ENCODE data around the gene HPCAL4.
A peak's percentile ranks its signal among the peaks of the same experiment; 100 is the strongest.

The HPCAL4 gene

GRCh38 chr1:39691383-39692151 is at the start of gene HPCAL4:
TSS of gene HPCAL4 (minus strand) at chr1:39691433. CDS start at chr1:39684603, 6,830 bp downstream.
- peak; percentile 95 for DNase-seq

DNA sequence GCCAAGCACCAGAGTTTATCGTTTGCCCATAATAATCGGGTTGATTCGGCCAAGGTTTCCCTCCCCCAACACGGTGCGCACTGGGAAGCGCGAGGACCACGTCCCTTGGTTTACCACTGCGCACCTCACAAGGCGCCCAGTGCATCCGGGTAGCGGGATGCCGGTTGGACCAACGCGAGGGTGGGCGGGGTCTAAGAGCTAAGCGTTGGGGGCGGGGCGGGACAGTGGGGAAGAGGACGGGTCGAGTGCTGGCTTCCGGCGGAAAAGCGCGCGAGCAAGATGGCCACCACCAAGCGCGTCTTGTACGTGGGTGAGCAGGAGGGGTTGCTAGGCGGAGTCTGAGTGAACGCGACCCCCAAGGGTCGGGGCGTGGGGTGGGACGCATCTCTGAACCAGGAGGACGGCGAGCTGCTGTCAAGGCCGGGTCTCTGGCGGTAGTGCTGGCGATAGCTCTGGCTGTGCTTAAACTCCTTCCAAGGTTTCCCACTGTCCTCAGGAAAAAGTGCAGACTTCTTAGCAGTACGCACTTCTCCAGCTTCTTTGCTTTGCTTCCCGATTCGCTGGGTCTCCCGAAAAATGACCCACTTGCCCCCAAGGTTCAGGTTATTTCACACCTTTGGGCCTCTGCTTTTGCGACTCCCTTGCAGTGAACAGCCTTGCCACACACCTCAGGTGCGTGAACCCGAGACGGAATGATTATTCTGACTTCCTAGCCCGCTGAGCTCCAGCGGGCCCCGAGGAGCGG is 47.6 kb upstream of the HPCAL4 start, which contains the start of gene PPIE:
PPIE (plus strand) TSS at position 261 of the 745 bp plus-strand sequence; CDS start at position 280, 19 bp downstream.
- DNase-seq: peak; percentile 99

- DNase-seq: peak; percentile 18
These were observed 46.4 kb upstream of the HPCAL4 start for GRCh38 chr1:39737546-39738169.

DNA sequence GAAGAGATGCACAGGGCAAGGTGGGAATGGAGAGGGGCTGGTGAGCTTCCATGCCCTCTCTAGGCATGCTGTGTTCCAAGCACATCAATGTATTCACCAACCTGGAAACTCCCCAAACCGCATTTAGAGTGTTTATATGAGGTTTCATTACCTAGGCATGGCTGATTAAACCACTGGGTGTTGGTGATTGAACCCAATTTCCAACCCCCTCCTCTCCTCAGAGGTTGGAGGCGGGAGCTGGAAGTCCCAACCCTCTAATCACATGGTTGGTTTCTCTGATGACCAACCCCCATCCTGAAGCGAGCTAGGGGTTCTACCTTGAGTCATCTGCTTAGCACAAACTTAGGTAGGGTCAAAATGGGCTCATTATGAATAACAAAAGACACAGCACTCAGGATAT is 44.5 kb upstream of the HPCAL4 start:
- no peak for DNase-seq

DNA sequence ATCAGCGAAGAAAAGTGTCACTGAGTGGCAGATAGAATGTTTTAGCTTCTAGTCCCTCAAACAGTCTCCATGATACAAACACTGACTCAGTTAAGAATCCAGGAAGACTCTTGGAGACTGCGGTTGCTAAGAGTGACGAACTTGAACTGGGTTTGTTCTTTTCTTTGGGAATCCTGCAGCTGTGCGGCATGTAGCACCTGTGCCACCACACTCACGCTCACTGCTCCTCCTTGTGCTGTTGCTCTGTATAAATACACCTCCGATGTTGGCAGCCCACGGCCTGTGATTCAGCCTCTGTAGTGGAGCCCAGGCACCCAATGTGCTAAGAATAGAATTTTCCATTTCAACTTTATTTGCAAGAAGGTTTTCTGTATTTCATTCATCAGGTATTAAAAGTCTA is 41.9 kb upstream of the HPCAL4 start:
- no peak for DNase-seq

- DNase-seq: no peak
These were observed 41.5 kb upstream of the HPCAL4 start for GRCh38 chr1:39732730-39733129.

DNA sequence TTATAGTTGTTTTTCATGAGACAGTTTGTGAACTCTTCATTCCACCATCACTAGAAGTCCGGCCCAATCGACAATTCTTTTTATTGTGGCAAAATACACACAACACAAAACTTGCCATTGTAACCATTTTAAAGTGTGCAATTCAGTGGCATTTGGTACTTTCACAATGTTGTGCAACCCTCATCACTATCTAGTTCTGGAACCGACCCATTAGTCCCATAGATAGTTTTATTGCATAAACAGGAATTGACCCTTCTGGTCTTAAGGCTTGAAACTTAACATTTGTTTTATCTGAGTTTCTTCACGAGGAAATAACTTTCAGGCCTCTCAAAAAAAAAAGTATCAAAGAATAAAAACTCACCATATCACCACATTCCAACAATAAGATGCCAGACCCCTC is 38.6 kb upstream of the HPCAL4 start:
- no peak for DNase-seq

GRCh38 chr1:39729030-39729429 is 37.8 kb upstream of the HPCAL4 start:
- DNase-seq: no peak

- DNase-seq: no peak
These were observed 36.7 kb upstream of the HPCAL4 start for GRCh38 chr1:39727932-39728317.

DNA sequence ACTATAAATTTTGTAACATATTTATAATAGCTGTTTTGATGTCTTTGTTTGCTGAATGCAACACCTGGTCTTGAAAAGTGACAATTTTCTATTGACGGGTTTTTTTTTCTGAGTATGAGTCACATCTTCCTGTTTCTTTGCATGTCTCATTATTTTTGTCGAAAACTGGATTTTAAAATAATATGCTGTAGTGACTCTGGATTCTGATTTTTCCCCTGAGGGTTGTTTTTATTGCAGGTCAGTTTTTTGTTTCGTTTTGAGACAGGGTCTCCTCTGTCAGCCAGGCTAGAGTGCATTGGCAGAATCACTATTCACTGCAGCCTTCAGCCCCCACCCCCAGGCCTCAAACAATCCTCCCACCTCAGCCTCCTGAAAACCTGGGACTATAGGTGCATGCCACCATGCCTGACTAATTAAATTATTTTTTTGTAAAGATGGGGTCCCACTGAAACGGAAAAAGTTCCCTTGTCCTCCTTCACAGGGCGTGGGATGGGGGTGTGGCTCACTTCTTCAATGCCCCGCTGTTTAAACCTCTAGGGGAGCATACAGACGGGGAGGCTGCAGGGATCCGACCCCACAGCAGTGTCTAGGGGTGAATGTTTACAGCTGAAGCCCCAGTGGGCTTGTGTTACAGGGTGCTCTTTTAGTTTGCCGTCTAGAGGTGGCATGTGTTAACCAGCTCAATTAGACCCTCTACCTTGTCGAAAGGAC is 36.1 kb upstream of the HPCAL4 start:
- DNase-seq: no peak

DNA sequence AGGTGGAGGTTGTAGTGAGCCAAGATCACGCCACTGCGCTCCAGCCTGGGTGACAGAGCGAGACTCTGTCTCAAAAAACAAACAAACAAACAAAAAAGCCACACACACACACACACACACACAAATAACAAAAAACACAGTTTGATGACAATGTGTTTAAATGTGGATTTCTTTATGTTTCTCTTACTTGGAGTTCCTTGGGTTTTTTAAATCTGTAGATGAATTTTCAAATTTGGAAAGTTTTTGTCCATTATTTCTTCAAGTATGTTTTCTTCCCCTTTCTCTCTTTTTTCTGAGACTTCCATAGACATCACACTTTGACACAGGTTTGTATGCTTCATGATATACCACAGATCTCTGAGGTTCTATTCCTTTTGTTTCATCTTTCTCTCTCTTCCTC is 35.4 kb upstream of the HPCAL4 start:
- DNase-seq: no peak

DNA sequence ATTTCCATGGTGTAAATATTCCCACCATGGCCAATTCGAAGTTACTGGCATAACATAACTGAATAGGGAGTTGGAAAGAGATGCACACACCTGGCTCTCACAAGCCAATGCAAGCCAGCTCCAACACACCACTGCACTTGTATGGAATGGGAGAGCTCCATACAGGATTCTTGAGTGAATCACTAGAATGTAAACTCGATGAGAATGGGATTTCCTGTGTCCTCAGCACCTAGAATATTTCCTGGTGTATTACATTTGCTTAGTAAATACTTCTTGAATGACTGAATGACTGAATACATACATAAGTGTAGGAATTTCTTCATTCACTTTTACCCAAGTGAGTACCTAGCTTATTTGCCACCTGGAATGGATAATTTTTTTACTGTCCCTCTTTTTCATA is 31.3 kb upstream of the HPCAL4 start:
- no peak for DNase-seq

DNA sequence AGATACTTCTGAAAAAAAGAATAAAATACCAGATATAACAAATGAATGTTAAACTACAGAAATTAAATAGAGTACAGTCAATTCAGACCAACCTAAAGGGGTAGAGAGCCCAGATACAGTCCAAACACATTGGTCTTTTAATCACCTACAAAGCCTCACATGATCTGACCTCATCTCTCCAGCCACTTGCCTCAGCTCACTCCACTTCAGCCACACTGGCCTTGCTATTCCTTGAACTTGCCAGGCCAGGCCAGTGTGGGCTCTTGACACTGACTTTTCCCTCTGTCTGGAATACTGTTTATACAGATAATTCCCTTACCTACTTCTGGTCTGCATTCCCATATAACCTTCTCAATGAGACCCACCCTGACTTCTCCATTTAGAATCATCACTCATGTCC is 30.4 kb upstream of the HPCAL4 start:
- DNase-seq: no peak

- DNase-seq: peak; percentile 85
These were observed 29.1 kb upstream of the HPCAL4 start for GRCh38 chr1:39720094-39720999.

DNA sequence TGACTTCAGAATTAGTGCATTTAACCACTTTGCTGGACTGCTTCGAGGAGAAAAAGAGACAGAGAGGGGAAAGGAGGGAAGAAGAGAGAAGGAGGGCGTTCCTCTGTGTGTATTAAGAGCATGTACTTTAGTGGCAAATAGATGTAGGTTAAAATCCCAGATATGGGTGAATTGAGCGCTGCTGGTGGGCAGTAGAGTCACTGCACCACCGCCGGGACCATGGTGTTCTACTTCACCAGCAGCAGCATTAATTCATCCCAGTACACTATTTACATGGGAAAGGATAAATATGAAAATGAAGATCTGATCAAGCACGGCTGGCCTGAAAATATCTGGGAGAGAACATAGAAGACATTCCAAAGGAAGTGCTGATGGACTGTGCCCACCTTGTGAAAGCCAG is 26.6 kb upstream of the HPCAL4 start:
- DNase-seq: no peak

DNA sequence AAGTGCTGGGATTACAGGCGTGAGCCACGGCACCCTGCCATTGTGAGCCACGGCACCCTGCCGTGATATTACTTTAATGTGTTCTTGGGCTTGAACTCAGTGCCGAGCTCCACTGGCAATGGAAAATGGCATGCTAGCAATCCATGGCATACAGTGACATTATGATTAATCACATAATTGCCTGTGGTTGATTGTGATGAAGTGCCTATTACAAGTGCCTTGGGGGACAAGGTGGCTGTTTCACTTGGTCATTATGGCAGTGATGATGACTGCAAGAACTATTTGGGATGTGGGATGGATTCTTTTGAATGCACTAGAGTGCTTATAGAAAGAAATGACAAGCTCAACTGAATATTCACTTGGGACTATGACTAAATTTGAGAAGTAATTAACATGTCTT is 22.3 kb upstream of the HPCAL4 start:
- no peak for DNase-seq

- no peak for DNase-seq
These were observed 20.7 kb upstream of the HPCAL4 start for GRCh38 chr1:39711966-39712340.

- DNase-seq: peak; percentile 87
These were observed 20.1 kb upstream of the HPCAL4 start for GRCh38 chr1:39711104-39711965.

GRCh38 chr1:39707506-39707905 is 16.3 kb upstream of the HPCAL4 start:
- DNase-seq: no peak

DNA sequence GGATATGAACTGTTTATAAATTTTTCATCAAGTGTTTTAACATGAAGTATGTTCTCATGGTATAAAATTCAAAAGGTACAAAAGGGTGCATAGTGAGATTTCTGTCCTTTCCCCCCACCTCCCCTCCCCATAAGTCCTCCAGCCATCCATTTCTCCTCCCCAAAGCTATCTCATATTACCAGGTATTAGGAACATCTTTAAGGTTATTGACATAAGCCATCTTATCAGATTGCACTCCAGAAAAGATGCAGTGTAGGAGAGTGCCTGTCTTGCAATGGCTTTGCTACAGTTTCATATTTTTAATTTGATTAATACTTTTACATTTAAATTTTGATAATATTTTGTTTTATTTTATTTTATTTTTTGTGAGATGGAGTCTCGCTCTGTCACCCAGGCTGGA is 13.5 kb upstream of the HPCAL4 start:
- DNase-seq: no peak

GRCh38 chr1:39701049-39701439 is 9.8 kb upstream of the HPCAL4 start:
- no peak for DNase-seq

Measured in hematopoietic multipotent progenitor cell treated with erythropoietin and hydrocortisone succinate and interleukin-3 and kit ligand, for 6 days (in vitro differentiated cells).